MCF 10A (cell line): ENCODE results near the gene PRKACG. TPM values are rescaled to one million over a fixed set of nuclear protein-coding genes. Genes with fewer than 3 reads are reported as not detected.

ENCODE experiments used
- BruUV-seq: library from RNA; stranded (reverse); fragments of 400-500 nt; replicated peaks from 2 replicates; lab custom pipeline; 2021; lab: Mats Ljungman, UMichigan
- CTCF ChIA-PET: fragments of 300-600 bp; sonication (Branson Sonifier 250); formaldehyde crosslinking; extraction: SDS; loops from one replicate; lab custom pipeline; 2021; ENCODE audit warnings: antibody characterized with exemption, inconsistent platforms; lab: Yijun Ruan, JAX
- POLR2A ChIA-PET: fragments of 300-600, 350-650 bp; sonication (Branson Sonifier 250); formaldehyde crosslinking; extraction: SDS; loops from one replicate; lab custom pipeline; 2020; ENCODE audit warnings: antibody characterized with exemption, inconsistent platforms; lab: Yijun Ruan, JAX
- DNase-seq: peaks from one replicate; pipeline ENCODE4 v3.0.0-alpha.2; 2018; ENCODE audit not compliant: unreplicated experiment
- H3K27ac Mint-ChIP-seq: one replicate; pipeline ENCODE4 v1.8.0; 2022; ENCODE audit warnings: mild to moderate bottlenecking, low read depth, mixed read lengths; ENCODE audit not compliant: unreplicated experiment
- H3K27me3 Mint-ChIP-seq: one replicate; pipeline ENCODE4 v1.8.0; 2022; ENCODE audit warnings: mixed read lengths; ENCODE audit not compliant: insufficient read depth, unreplicated experiment
- H3K36me3 Mint-ChIP-seq: one replicate; pipeline ENCODE4 v1.8.0; 2022; ENCODE audit warnings: mild to moderate bottlenecking, moderate library complexity, mixed read lengths; ENCODE audit not compliant: insufficient read depth, unreplicated experiment
- H3K4me1 Mint-ChIP-seq: one replicate; pipeline ENCODE4 v1.8.0; 2022; ENCODE audit warnings: mixed read lengths; ENCODE audit not compliant: insufficient read depth, unreplicated experiment
- H3K4me3 Mint-ChIP-seq: one replicate; pipeline ENCODE4 v1.8.0; 2022; ENCODE audit warnings: mild to moderate bottlenecking, moderate library complexity, mixed read lengths; ENCODE audit not compliant: unreplicated experiment
- H3K9me3 Mint-ChIP-seq: one replicate; pipeline ENCODE4 v1.8.0; 2022; ENCODE audit warnings: mixed read lengths; ENCODE audit not compliant: unreplicated experiment
- intact Hi-C: fragments of 100-400 bp; cut with micrococcal nuclease; formaldehyde crosslinking; loops from 2 replicates; pipeline ENCODE4 v1.14.1; 2022
- total RNA-seq: library from RNA; stranded (reverse); gene quantifications from 2 replicates; pipeline ENCODE4 v1.2.3, GENCODE V29; 2022
- TF ChIP-seq, protein P1 (sequence below): fragments of 200-600 bp; IDR thresholded peaks from one replicate; pipeline ENCODE4 v1.8.0; 2022; ENCODE audit warnings: antibody characterized with exemption, mild to moderate bottlenecking; ENCODE audit not compliant: unreplicated experiment

Gene PRKACG
- total RNA-seq, 1 experiment from 2014 or later = not detected

- Mint-ChIP-seq H3K4me1 (no peaks in the 10 kb centered on the region), H3K27me3 (peaks cover 14% of the 10 kb centered on the region), H3K27ac (no peak overlapping the region), H3K9me3 (no peaks in the 10 kb centered on the region), H3K36me3 (no peaks in the 10 kb centered on the region), H3K4me3 (no peak overlapping the region)
- DNase-seq = no peak
- BruUV-seq = no TSS peak
- TF ChIP-seq, protein P1, sequence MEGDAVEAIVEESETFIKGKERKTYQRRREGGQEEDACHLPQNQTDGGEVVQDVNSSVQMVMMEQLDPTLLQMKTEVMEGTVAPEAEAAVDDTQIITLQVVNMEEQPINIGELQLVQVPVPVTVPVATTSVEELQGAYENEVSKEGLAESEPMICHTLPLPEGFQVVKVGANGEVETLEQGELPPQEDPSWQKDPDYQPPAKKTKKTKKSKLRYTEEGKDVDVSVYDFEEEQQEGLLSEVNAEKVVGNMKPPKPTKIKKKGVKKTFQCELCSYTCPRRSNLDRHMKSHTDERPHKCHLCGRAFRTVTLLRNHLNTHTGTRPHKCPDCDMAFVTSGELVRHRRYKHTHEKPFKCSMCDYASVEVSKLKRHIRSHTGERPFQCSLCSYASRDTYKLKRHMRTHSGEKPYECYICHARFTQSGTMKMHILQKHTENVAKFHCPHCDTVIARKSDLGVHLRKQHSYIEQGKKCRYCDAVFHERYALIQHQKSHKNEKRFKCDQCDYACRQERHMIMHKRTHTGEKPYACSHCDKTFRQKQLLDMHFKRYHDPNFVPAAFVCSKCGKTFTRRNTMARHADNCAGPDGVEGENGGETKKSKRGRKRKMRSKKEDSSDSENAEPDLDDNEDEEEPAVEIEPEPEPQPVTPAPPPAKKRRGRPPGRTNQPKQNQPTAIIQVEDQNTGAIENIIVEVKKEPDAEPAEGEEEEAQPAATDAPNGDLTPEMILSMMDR = no peak
- intact Hi-C loops = no loop called here
- POLR2A ChIA-PET = no interaction called here
- CTCF ChIA-PET = no interaction called here
These were observed 44.4 kb downstream of the PRKACG start for GRCh38 chr9:68969538-68969937.

DNA sequence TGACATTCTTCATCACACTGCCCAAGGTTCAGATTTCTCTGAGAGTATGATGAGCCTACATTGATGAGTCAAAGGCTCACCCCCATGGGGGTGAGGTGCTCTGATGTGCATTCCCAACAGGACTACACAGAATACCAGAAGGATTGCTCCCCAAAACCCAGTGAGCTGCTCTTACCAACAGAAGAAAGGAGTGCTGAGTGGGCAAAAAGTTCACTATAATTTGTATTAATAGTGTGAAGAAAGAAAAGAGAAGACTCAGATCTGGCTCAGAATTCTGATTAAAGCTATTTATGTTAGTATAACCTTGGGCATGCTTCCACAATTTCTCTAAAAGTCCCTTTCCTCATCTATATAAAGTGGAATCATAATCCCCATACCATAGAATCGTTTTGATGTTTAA lies 46.1 kb downstream of the PRKACG start:
- Mint-ChIP-seq H3K27me3 (peaks cover 26% of the 10 kb centered on the region), H3K4me3 (no peak overlapping the region), H3K36me3 (no peaks in the 10 kb centered on the region), H3K27ac (no peak overlapping the region), H3K4me1 (no peaks in the 10 kb centered on the region), H3K9me3 (no peaks in the 10 kb centered on the region)
- TF ChIP-seq, protein P1 = no peak
- intact Hi-C loops = no loop called here
- BruUV-seq = no TSS peak
- DNase-seq = no peak
- POLR2A ChIA-PET = no interaction called here
- CTCF ChIA-PET = interaction anchor here (0.6 to 1.2 kb wide), 2 partner anchors 11 to 30 kb away, joined by 3 read pairs; no protein-coding TSS in a partner anchor

DNA sequence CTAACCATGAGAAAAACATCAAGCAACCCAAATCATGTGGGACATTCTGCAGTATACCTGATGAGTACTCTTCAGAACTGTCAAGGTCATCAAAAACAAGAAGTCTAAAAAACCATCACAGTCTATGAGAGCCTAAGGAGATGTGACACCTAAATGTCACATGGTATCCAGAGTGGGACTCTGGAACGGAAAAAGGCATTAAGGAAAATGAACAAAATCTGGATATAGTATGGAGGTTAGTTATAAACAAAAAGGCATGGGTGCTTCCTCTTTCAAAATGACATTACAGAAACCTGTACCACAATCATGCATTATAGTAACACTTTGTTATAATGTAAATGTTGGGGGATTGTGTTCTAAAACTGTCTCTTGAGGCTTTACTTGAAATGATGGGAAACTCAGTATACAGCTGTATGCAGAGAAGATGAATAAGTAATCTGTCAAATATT lies 47.4 kb downstream of the PRKACG start:
- POLR2A ChIA-PET = no interaction called here
- CTCF ChIA-PET = no interaction called here
- H3K4me3 Mint-ChIP-seq = no peak overlapping the region
- intact Hi-C loops = no loop called here
- H3K9me3 Mint-ChIP-seq = no peaks in the 10 kb centered on the region
- no peak overlapping the region for H3K27ac Mint-ChIP-seq
- H3K4me1 Mint-ChIP-seq = no peaks in the 10 kb centered on the region
- no peak for DNase-seq
- BruUV-seq = no TSS peak
- H3K36me3 Mint-ChIP-seq = no peaks in the 10 kb centered on the region
- TF ChIP-seq, protein P1 = no peak
- H3K27me3 Mint-ChIP-seq = peaks cover 33% of the 10 kb centered on the region

GRCh38 chr9:68964765-68965164 lies 49.1 kb downstream of the PRKACG start:
- no peak overlapping the region for H3K27ac Mint-ChIP-seq
- TF ChIP-seq, protein P1 = no peak
- CTCF ChIA-PET = interaction anchor here (1.1 to 1.6 kb wide), 3 partner anchors 9 to 19 kb away, joined by 3 to 5 read pairs (median 3); no protein-coding TSS in a partner anchor

More at GRCh38 chr9:68964765-68965164, 49.1 kb downstream of the PRKACG start:
- intact Hi-C loops = no loop called here
- no peak for DNase-seq
- Mint-ChIP-seq H3K27me3 (peaks cover 50% of the 10 kb centered on the region), H3K4me3 (no peak overlapping the region), H3K4me1 (no peaks in the 10 kb centered on the region), H3K9me3 (no peaks in the 10 kb centered on the region), H3K36me3 (no peaks in the 10 kb centered on the region)
- BruUV-seq = no TSS peak
- POLR2A ChIA-PET = interaction anchor here (1.2 kb wide), 1 partner anchor 10 kb away, joined by 3 read pairs; no protein-coding TSS in a partner anchor
